Activated CD4-positive, alpha-beta T cell treated with anti-CD3 and anti-CD28 coated beads, Interleukin-2, amount 50 U/mL, for 48 hours (primary cell): ENCODE data around the gene PURB.
A peak's percentile ranks its signal among the peaks of the same experiment; 100 is the strongest.
"Not testable (repeated sequence)": the region's sequence is repeated elsewhere in the genome, so short reads cannot be mapped to it uniquely, and the experiment has no call there.

Experiments used
- DNase-seq, 2 experiments: peaks; one replicate each; pipeline ENCODE4 v3.0.0-alpha.2; 2020

PURB gene

GRCh38 chr7:44885394-44886317, at the start of gene PURB:
Gene PURB (minus strand): TSS chr7:44885530. CDS start chr7:44885348, 182 bp downstream.
- peak; percentile 95 to 96 for DNase-seq

GRCh38 chr7:44935016-44935415, 49.7 kb upstream of the PURB start:
- no peak for DNase-seq

- not testable (repeated sequence) for DNase-seq
These were observed 49.2 kb upstream of the PURB start for GRCh38 chr7:44934510-44934909.

GRCh38 chr7:44930921-44931320, 45.6 kb upstream of the PURB start:
- no peak for DNase-seq

- no peak for DNase-seq
These were observed 37.0 kb upstream of the PURB start for GRCh38 chr7:44922351-44922694.

- peak; percentile 99 to 100 for DNase-seq
These were observed 36.4 kb upstream of the PURB start for GRCh38 chr7:44921607-44922350.

GRCh38 chr7:44920119-44920518, 34.8 kb upstream of the PURB start:
- DNase-seq = no peak

GRCh38 chr7:44918029-44918428, 32.7 kb upstream of the PURB start:
- DNase-seq = no peak

GRCh38 chr7:44917465-44917864, 32.1 kb upstream of the PURB start:
- no peak for DNase-seq

- DNase-seq = peak; percentile 65 to 77
These were observed 29.8 kb upstream of the PURB start for GRCh38 chr7:44914992-44915607.

GRCh38 chr7:44912775-44913347, 27.5 kb upstream of the PURB start:
- no peak for DNase-seq

GRCh38 chr7:44911911-44912310, 26.6 kb upstream of the PURB start:
- DNase-seq = no peak

- DNase-seq = no peak
These were observed 24.5 kb upstream of the PURB start for GRCh38 chr7:44909596-44910389.

- no peak for DNase-seq
These were observed 21.6 kb upstream of the PURB start for GRCh38 chr7:44906965-44907364.

- DNase-seq = no peak
These were observed 19.8 kb upstream of the PURB start for GRCh38 chr7:44905002-44905635.

- DNase-seq = no peak
These were observed 14.1 kb upstream of the PURB start for GRCh38 chr7:44899443-44899842.

- no peak for DNase-seq
These were observed 12.7 kb upstream of the PURB start for GRCh38 chr7:44898039-44898438.

GRCh38 chr7:44897309-44897708, 12.0 kb upstream of the PURB start:
- no peak for DNase-seq

GRCh38 chr7:44894888-44895580, 9.7 kb upstream of the PURB start:
- no peak for DNase-seq

- DNase-seq = no peak
These were observed 8.4 kb upstream of the PURB start for GRCh38 chr7:44893710-44894234.

GRCh38 chr7:44891791-44892190, 6.5 kb upstream of the PURB start:
- no peak for DNase-seq
